ENCODE measurements around the gene SAMD7.

DNA sequence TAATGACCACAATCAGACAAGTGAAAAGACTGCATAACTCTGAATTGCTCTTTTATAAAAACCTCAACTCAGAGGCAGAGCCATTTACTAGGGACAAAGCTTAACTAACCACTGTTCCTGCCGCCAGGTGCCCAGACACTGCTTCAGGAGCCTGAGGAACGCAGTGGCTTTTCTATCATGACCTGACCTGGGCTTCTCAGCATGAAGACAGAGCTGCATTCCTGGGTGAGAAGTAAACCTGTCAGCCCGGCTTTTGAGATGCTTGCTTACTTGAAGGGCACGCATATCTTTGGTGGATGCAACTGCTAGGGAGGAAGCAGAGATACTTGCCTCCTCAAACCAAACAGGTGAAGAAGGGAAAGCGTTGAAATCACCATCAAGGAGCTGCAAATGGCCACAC lies 49.5 kb upstream of the SAMD7 start:
- TF ChIP-seq, protein P1, sequence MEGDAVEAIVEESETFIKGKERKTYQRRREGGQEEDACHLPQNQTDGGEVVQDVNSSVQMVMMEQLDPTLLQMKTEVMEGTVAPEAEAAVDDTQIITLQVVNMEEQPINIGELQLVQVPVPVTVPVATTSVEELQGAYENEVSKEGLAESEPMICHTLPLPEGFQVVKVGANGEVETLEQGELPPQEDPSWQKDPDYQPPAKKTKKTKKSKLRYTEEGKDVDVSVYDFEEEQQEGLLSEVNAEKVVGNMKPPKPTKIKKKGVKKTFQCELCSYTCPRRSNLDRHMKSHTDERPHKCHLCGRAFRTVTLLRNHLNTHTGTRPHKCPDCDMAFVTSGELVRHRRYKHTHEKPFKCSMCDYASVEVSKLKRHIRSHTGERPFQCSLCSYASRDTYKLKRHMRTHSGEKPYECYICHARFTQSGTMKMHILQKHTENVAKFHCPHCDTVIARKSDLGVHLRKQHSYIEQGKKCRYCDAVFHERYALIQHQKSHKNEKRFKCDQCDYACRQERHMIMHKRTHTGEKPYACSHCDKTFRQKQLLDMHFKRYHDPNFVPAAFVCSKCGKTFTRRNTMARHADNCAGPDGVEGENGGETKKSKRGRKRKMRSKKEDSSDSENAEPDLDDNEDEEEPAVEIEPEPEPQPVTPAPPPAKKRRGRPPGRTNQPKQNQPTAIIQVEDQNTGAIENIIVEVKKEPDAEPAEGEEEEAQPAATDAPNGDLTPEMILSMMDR (IDR thresholded peaks at IDR 0.05): no peak
- TF ChIP-seq POLR2A (IDR thresholded peaks at IDR 0.05): no peak
